Activated naive CD8-positive, alpha-beta T cell treated with anti-CD3 and anti-CD28 coated beads, Interleukin-2, amount 50 U/mL, for 16 hours (primary cell): ENCODE results near the gene ADCYAP1R1.

Experiments used
- DNase-seq: peaks from one replicate; pipeline ENCODE4 v3.0.0-alpha.2; 2020; ENCODE audit warnings: low read depth, low spot score

Gene ADCYAP1R1

DNA sequence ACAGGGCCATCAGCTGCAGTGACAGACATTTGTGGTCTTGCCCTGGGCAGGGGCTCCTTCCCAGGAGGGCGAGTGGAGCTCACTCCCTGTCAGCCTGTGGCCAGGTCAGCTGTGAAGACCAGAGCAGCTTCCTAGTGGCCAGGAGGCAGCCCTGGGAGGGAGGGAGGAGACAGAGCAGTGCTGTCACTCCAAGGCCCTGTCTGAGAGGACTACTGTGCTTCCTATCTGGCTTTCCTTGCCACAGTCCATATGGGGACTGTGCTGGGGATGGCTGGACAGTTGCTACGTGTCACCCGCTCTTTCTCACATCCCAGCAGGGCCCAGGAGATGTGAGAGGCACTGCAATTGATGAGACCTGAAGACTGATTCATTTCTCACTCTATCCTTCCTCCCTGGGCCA, 15.2 kb upstream of the ADCYAP1R1 start:
- DNase-seq: no peak

DNA sequence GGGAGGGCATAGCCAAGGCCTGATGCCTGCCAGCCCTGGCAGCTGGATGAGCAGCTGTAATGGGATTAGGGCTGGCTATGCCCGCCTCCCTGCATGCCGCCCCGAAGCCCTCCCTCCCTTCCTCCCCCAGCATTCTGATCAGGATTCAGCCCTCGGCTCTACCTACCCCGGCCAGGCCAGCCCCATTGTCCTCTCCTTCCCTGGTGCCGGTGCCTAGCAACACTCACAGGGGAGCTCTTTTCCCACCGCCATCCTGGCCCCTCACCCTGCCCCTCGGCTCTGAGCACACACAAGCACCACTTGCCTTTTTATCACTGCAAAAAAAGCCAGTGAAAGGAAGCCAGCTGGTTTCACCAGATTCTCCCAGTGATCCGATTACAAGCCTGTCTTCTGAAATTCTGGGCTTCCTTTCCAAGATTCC, 9.0 kb upstream of the ADCYAP1R1 start:
- no peak for DNase-seq

DNA sequence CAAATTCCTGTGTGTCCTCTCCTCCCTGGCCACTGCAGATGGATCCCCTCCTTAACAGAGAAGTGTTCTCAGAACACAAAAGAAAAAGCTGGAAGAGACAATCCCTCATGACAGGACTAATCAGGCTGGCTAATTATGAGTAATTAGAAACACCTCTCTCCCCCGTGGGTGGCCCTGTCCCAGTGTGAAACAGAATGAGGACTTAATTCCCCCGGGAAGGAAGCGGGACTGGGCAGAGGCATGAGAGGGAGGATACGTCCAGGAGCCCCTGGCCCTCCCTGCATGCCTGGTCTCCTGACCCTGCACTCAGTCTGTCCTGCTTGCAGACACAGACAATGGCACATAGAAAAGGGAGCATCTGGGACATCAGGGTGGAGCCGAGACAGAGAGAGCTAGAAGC, 7.6 kb upstream of the ADCYAP1R1 start:
- DNase-seq: no peak

DNA sequence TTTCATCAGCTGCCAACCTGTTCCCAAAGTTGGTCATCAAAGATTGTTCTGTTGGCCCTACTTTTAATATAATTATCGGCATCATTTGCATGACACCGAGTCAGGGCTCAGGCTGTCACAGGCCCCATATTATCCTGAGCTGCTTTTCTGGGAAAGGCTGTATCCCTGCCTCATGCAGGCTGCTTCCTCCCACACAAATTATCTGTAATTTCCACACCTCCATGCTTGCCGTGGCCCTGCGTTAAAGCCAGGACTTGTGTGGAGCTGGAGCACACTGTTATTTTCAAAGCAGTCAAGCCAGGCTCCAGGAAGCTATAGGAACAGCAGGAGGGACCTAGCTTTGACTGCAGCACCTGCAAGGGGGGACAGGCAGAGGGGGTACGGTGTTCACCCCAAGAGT, 5.4 kb upstream of the ADCYAP1R1 start:
- DNase-seq: no peak

DNA sequence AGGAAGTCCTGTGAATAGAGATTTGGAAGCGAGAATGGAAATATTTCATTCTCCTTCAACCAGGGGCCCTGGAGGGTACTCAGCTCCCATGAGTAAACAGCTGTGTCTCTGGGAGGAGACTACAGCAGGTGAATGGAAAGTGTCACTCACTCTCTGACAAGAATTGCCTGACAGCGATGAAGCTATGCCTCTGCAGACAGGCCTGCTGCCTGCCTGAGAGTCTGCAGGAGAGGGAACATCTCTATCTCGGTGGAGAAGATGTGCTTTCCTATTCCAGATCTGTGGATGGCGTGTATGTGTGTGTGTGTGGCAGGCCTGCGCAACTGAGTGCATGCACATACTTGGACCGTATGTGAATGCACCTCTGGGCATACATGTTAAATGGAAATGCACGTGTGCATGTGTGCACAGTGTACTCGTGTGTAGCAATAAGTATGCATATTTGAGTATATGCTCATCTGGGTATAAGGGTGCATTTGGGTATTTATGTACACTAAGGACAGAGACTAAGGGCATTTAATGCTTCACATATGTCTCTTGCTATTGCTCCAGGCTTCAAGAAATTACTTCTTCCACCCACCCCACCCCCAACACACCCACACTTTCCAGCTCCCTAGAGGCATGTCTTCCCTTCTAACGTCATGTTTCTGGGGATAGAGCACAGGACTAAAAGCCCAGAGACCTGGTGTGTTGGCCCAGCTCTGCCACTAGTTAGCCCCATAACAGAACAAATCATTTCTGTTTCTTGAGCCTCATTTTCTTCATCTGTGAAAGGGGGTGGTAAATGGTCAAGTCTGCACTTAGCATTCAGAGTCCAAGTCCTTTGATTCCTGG, 4.6 kb upstream of the ADCYAP1R1 start:
- DNase-seq: no peak

DNA sequence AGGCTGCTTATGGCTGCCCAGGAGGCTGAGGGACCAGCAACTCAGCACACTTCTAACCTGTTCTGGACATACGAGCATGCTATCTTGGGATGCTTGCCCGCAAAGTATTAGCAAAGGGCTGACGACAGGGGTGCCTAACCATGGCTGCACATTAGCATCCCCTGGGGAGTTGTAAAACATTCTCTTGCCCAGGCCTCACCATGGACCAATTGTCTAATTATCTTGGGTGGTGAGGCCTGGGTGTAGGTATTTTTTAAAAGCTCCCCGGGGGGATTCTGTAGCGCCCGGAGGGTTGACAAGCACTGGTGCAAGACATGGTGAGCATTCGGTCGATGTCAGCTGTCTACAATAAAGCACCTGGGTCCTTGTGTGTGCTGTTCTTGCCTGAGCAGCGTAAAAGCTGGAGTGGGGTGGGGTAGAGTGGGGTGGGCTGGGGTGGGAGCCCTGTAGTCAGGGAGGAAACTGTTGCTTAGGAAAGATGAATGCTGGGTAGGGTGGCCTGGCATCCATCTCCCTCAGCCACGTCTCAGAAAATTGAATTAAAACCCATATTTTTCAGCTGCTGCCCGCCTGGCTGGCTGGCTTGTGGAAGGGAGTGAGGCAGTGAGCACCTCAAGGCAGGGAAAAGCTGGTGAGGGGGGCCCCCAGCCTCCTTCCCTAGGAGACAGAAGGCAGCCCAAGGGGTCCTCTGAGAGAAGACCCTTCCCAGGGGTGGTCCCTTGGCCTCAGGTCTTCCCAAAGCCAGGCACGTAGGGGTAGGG, 2.9 kb upstream of the ADCYAP1R1 start:
- DNase-seq: no peak

DNA sequence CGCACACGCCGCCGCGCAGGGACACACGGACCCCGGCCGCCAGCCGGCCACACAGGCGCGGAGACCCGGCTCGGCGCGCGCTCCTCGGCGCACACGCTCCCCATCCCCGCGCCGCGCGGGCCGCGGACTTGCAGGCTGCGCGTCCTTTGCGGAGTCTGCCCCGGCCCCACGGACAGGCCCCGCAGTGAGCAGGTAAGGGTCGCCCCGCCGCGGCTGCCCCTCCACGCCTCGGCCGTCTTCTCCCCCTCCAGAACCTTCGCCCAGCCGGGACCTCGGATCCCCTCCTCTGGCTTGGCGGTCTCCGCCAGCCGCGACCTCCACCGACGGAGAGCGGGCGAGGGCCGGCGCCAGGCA, 356 bp downstream of the ADCYAP1R1 start:
- no peak for DNase-seq

DNA sequence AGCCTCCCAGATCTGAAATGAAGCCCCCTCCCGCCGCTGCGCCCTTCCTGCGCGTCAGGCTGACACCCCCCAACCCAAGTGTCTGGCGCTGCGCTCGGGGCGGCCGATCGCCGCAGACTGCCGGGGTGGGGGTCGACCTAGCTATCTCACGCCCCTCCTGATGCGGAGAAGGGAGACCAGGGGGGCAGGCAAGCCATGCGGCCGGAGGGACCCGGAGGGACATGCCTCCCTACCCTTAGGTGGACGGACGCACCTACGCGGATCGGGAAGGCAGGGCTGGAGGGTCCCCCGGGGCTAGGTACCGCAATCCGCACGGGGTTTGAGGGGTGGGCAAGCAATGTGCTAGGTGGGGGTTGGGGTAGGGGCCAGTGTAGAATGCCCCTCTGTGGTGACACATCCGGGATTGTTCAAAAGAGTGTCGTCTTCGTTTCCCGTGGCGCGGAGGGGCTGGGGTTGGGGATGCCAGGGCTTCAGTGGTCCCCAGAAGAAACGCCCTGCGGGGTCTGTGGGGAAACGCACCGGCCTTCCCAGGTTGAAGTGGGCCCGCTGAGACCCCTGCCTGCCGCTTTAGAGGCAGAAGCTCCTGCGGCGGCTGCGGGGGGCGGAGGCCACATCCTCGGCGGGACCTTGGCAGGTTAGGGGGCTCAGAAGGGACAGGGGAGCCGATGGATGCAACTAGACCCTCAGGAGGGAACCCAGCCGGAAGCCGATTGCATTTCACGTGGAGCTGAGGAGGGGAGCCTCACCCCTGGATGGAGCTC, 913 bp downstream of the ADCYAP1R1 start:
- DNase-seq: no peak

DNA sequence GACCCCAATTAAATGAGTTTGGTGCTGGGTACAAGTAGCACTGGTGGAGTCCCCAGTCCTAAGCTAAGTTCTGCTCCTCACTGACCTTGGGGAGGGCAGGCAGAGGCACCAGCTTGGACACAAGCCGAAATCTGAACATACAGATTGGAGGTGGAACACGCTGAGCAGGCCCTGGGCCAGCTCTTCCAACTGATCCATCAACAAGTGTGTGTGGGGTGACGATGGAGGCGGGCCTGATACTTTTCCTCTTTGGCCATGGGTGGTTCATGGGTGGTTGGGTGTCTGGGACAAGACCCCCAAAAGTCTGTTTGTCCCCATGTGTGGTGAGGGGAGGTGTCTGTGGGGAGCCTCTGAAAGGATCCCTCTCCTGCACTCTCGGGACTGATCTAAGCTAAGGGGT, 1.9 kb downstream of the ADCYAP1R1 start:
- no peak for DNase-seq

DNA sequence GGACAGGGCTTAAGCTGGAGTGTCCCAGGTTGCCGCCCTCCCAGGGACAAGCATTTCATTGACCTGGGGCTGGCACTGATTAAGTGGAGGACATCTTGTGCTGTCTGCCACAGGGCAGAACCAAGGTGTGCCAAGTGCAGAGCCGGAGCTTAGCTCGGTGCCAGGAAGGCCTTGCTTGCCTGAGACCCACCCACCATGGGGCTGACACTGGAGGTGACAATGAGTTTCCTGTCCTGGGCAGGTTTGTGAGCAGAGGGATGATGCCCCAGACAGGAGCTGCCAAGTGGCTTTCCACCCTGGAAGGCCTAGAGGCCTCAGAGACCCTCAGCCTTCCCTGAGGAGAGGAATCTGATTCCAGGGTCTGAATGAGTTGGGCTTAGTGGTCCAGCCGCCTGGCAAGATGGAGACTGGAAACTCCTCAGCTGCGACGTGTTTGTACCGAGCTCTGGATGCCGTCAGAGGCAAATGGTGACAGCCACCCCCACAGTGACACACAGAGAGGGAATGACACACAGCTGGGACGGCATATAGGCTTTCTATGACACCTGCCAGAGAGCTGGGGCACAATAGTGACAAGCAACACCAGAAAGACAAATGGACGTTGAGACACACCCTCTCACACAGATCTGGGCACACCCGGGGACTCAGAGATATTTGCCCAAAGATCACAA, 2.6 kb downstream of the ADCYAP1R1 start:
- DNase-seq: no peak

DNA sequence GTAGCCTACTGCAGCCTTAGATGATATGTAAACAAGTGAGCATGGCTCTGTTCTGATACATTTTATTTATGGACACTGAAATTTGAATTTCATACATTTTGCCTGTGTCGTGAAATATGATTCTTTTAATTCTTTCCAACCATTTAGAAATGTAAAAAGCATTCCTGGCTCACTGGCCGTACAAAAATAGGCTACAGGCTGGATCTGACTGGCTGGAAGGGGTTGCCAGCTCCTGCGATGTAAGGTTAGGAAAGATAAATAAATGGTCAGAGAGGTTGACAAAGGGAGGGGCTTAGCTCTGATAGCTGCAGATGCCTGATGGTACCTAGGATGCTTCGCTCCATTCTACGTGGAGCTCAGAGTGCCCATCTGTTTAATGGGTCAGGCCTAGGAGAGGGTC, 3.4 kb downstream of the ADCYAP1R1 start:
- DNase-seq: no peak

DNA sequence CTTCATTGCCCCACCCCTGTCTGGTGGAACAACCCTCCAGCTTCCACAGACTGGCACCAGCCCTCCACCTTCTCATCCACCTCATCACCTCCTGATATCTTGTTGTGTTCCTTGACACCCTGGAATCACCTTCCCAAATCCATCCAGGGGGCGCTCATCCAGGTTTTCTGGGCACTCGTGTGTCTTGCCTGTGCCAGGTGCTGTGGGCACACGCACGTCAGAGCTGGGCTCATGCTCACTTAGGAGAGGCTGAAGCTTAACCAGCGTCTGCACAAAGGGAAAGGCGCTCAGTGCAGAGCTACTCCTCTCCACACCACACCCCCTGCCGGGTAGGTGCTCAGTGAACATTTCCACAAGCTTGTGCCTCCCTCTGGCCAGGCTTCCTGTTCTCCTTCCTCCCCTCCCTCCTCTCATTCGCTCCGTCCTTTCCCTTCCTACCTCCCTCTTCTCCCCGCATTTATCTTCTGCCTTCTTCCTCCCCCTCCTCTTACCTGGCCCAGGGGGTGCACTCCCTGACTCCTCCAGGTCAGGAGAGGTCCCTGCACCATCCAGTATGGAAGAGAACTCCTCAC, 4.8 kb downstream of the ADCYAP1R1 start:
- no peak for DNase-seq

DNA sequence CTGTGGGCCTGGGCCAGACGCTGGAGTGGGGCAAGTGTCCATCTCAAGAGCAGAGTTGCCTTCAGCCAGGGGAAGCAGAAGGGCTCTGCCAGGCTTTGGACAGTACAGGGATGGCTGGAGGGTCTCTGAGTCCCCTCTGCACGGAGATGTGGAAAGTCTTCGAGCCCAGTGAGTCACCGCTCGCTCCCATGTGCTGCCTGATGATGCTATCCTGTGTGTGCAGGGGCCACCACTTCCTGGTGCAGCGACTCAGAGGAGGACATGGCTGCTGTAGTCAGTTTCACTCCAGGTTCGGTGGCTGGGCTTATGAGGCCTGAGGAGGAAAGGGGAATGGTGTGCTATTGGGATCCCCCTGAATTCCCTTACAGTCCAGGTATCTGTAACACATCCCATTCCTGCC, 6.0 kb downstream of the ADCYAP1R1 start:
- DNase-seq: no peak

DNA sequence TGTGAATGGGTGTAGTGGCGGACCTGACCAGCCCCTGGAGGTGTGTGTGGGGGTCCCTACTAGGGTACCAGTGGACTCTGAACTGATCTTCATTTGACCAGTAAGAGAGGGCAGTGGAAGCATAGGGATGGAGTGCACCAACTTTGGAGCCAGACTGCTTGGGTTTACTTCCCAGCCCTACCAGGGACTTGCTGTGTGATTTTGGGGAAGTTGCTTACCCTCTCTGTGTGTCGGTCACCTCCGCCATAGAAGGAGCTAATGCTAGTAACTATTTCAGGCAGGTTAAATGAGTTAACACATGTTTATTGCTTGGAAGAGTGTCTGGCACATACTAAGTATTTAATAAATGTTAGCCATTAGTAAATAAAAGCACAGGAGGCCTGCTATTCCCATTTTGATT, 6.6 kb downstream of the ADCYAP1R1 start:
- no peak for DNase-seq

DNA sequence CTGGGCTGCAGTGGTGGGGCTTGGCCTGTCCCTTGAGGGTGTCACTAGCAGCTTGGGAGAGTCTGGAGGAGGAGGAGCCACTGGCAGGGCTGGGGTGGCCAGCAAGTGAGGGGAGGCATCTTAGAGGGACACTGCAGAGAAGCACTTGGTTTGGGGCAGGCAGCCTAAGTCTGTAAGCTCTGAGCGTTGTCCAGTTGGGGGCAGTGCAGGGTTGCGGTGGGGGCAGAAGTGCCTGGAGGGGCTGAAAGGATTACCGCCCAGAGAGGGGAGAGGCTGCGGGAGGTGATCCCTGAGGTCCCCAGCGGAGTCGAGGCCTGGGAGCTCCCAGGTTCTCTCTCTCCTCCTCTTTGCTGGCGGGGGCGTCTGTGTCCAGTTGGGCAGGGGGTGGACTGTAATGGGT, 7.4 kb downstream of the ADCYAP1R1 start:
- no peak for DNase-seq

DNA sequence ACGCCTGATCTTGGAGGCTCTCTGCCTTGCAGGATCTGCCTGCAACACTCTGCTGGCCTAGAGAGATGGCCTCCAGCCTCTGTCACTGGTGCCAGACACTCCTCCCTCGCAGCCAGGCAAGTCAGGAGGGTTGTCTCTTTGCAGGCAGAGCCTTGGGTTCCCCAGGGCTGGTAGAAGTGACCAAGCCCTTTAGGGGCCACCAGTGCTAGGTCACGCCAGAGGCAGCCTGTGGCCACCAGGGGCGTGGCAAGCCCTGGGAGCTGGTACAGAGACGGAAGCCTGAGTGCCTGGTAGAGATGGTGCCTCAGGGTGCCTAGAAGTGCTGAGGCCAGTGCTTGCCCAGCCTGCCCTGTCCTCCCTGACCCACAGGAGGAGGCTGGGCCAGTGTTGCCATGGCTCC, 9.1 kb downstream of the ADCYAP1R1 start:
- DNase-seq: no peak

DNA sequence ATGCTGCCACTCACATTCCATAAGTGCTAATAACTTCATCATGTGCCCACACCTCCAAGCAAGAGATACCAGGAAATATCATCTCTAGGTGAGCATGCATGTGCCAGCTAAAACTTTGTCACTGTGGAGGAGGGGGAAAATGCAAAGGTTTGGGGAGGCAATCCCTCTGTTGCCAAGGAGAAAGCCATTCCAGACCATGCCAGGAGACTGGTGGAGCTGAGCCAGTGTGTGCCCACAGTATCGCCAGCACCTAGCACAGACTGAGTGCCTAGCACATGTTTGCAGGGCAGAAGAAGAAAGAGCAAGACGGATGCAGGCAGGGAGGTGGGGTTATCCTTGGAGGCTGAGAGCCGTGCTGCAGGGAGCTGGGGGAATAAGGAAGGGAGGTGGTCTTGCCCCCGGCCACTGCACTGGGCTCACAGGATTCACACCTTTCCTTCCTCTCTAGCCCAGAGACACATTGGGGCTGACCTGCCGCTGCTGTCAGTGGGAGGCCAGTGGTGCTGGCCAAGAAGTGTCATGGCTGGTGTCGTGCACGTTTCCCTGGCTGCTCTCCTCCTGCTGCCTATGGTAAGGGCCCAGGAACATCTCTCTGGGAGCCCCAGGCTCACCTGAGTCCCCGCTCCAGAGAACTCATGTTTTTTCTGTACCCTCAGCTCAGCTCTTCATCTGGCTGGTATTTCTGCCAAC, 10.8 kb downstream of the ADCYAP1R1 start:
- no peak for DNase-seq

DNA sequence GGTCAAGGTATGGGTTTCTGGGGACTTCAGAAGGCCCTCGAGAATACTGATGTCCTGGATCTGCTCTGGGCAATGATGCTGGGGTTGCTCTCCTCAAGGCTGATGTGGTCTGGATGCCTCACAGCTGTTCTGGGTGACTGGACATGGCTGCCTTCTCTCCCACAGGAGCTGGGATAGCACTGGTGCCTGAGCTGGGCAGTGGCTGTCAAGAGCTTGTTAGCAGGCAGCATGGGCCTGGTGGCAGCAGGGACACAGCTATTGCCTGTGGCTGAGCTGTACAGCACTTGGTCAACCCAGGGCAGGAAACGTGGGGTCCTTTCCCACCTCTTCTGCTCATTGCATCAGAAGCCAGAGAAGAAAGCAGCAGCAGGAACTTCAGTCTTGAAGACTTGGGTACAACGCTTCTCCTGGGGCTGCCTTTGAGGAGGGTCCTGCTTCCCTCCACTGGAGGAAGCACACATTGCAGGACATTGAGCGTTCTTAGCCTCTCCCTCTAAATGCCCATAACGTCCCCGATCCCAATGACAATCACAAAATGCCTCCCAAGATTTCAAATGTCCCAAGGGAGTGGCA, 13.0 kb downstream of the ADCYAP1R1 start:
- no peak for DNase-seq

DNA sequence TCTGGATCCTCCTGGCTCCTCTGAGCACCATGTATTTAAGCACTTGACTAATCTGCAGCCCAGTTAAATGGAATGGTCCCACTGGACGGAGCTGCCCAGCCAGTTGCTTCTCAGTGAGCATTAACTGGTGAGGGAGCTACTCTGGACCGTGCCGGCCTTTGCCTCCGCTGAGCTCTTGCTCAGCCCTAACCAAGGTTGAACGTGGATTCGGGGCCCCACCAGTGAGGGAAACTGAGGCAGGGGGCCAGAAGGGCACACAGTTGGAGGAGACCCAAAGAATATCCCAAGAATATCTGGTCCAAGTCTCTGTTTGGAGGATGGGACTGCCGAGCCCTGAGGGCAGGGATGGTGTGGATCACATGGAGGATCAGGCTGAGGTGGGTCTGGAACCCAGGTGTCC, 13.7 kb downstream of the ADCYAP1R1 start:
- no peak for DNase-seq

DNA sequence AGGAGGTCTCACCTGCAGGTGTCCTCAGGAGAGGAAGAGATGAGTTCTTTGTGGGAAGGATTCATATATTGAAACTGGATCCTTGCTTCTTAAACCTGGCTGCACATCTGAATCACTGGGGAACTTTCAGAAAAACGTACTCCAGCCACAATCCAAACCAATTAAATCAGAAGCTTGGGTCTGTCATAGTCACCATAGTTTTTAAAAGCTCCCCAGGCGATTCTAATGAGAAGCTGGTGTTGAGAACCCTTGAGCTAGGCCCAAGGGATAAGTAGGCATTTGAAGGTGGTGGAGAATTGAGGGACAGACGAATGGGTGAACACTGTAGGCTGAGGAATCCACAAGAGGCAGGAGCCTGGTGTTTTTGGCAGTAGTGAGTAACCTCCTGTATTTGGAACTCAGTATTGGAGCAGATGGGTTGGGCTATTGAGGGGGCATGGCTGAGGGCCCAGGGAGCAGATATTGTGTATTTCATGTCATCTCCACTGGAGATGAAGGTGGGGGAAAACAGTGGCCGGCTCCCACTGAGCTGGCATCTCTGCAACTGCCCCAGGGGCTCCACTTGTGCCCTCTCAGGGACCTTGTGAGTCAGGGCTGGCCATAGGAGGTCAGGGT, 14.5 kb downstream of the ADCYAP1R1 start:
- no peak for DNase-seq
